WTC11 (cell line): ENCODE measurements around the gene C6orf132. TPM values are rescaled to one million over a fixed set of nuclear protein-coding genes. Genes with fewer than 3 reads are reported as not detected.

ENCODE experiments used
- ATAC-seq: fragments of 200-7000 bp; cut with Tn5 transposase; 2 replicates; pipeline ENCODE4 v1.10.0; 2021; ENCODE audit warnings: mild to moderate bottlenecking, moderate library complexity
- CTCF ChIA-PET: fragments of 300-600 bp; sonication (Branson Sonifier 250); formaldehyde crosslinking; loops from one replicate; lab custom pipeline; 2021; ENCODE audit warnings: antibody characterized with exemption; lab: Charles Lee
- POLR2A ChIA-PET: fragments of 350-600 bp; sonication (Branson Sonifier 250); formaldehyde crosslinking; loops from one replicate; lab custom pipeline; 2021; ENCODE audit warnings: antibody characterized with exemption; lab: Charles Lee
- DNase-seq: peaks from one replicate; pipeline ENCODE4 v3.0.0; 2021; ENCODE audit warnings: low spot score
- H3K27ac Mint-ChIP-seq: 2 replicates; pipeline ENCODE4 v1.8.0; 2021; ENCODE audit warnings: mixed read lengths
- H3K27me3 Mint-ChIP-seq: 2 replicates; pipeline ENCODE4 v1.8.0; 2021; ENCODE audit warnings: low read depth, mild to moderate bottlenecking, moderate library complexity, mixed read lengths
- H3K36me3 Mint-ChIP-seq: 2 replicates; pipeline ENCODE4 v1.8.0; 2021; ENCODE audit warnings: mixed read lengths
- H3K4me1 Mint-ChIP-seq: 2 replicates; pipeline ENCODE4 v1.8.0; 2022; ENCODE audit warnings: mixed read lengths
- H3K4me3 Mint-ChIP-seq: 2 replicates; pipeline ENCODE4 v1.8.0; 2021; ENCODE audit warnings: mild to moderate bottlenecking, moderate library complexity, mixed read lengths
- H3K9me3 Mint-ChIP-seq: 2 replicates; pipeline ENCODE4 v1.8.0; 2021; ENCODE audit warnings: mixed read lengths
- AR ChIP-seq: fragments of 250-450 bp; sonication (Bioruptor Pico); IDR thresholded peaks from 2 replicates; pipeline ENCODE4 v1.9.0; 2021; ENCODE audit warnings: mild to moderate bottlenecking
- ATF2 ChIP-seq: sonication (generic); formaldehyde crosslinking; IDR thresholded peaks from 2 replicates; pipeline ENCODE4 v1.8.1; 2022; ENCODE audit warnings: low read depth, missing genetic modification reagents, borderline replicate concordance
- CREB1 ChIP-seq: sonication (generic); formaldehyde crosslinking; IDR thresholded peaks from 2 replicates; pipeline ENCODE4 v1.8.0; 2023; ENCODE audit warnings: mild to moderate bottlenecking, missing genetic modification reagents
- FOXP1 ChIP-seq: sonication (generic); formaldehyde crosslinking; IDR thresholded peaks from 2 replicates; pipeline ENCODE4 v1.8.0; 2022; ENCODE audit warnings: missing genetic modification reagents, mild to moderate bottlenecking, moderate library complexity, borderline replicate concordance
- HMGA2 ChIP-seq: fragments of 250-450 bp; sonication (Bioruptor Pico); IDR thresholded peaks from 2 replicates; pipeline ENCODE4 v1.4.0; 2021; ENCODE audit warnings: mild to moderate bottlenecking, moderate library complexity
- NFATC4 ChIP-seq: fragments of 250-450 bp; sonication (Bioruptor Pico); IDR thresholded peaks from 2 replicates; pipeline ENCODE4 v1.9.0; 2021; ENCODE audit warnings: mild to moderate bottlenecking
- NFYB ChIP-seq: sonication (generic); formaldehyde crosslinking; conservative IDR thresholded peaks from 2 replicates; pipeline ENCODE4 v1.8.0; 2022; ENCODE audit warnings: low read depth, missing genetic modification reagents
- NR1H2 ChIP-seq: sonication (generic); formaldehyde crosslinking; IDR thresholded peaks from 2 replicates; pipeline ENCODE4 v1.9.0; 2021; ENCODE audit warnings: mild to moderate bottlenecking, moderate library complexity, missing genetic modification reagents
- PRRX2 ChIP-seq: fragments of 250-450 bp; sonication (Bioruptor Pico); IDR thresholded peaks from 2 replicates; pipeline ENCODE4 v1.8.0; 2021; ENCODE audit warnings: mild to moderate bottlenecking
- SOX15 ChIP-seq: fragments of 250-450 bp; sonication (Bioruptor Pico); IDR thresholded peaks from 2 replicates; pipeline ENCODE4 v1.9.0; 2021; ENCODE audit warnings: mild to moderate bottlenecking
- SP1 ChIP-seq: sonication (generic); formaldehyde crosslinking; conservative IDR thresholded peaks from 2 replicates; pipeline ENCODE4 v1.8.1; 2022; ENCODE audit warnings: missing genetic modification reagents
- USF2 ChIP-seq: sonication (generic); formaldehyde crosslinking; IDR thresholded peaks from 2 replicates; pipeline ENCODE4 v1.8.1; 2023; ENCODE audit warnings: mild to moderate bottlenecking, missing genetic modification reagents, moderate library complexity
- ZNF121 ChIP-seq: sonication (generic); formaldehyde crosslinking; IDR thresholded peaks from 2 replicates; pipeline ENCODE4 v1.8.0; 2023; ENCODE audit warnings: missing genetic modification reagents
- ZNF263 ChIP-seq: sonication (generic); formaldehyde crosslinking; IDR thresholded peaks from 2 replicates; pipeline ENCODE4 v1.8.1; 2022; ENCODE audit warnings: low read depth, mild to moderate bottlenecking, moderate library complexity, missing genetic modification reagents
- ZNF281 ChIP-seq: sonication (generic); formaldehyde crosslinking; IDR thresholded peaks from 2 replicates; pipeline ENCODE4 v1.8.0; 2023; ENCODE audit warnings: mild to moderate bottlenecking, missing genetic modification reagents
- ZNF317 ChIP-seq: sonication (generic); formaldehyde crosslinking; IDR thresholded peaks from 2 replicates; pipeline ENCODE4 v1.8.1; 2023; ENCODE audit warnings: low read depth, mild to moderate bottlenecking, moderate library complexity, missing genetic modification reagents, borderline replicate concordance
- ZNF425 ChIP-seq: fragments of 250-450 bp; sonication (Bioruptor Pico); conservative IDR thresholded peaks from 2 replicates; pipeline ENCODE4 v1.9.0; 2021; ENCODE audit warnings: mild to moderate bottlenecking
- ZSCAN18 ChIP-seq: fragments of 250-450 bp; sonication (Bioruptor Pico); IDR thresholded peaks from 2 replicates; pipeline ENCODE4 v2.1.2; 2022; ENCODE audit warnings: mild to moderate bottlenecking, moderate library complexity
- total RNA-seq: library from RNA; stranded (reverse); gene quantifications from 3 replicates; pipeline ENCODE4 v1.2.3, GENCODE V29; 2021

C6orf132 gene
- total RNA-seq, 1 experiment from 2014 or later = 52.6 TPM

GRCh38 chr6:42140032-42140431 lies 2.4 kb downstream of the C6orf132 start (continued):
- TF ChIP-seq NFYB (CRISPR knock-in tag) (no peak), NFATC4 (no peak)

- Mint-ChIP-seq H3K4me1 (peaks cover 74% of the 10 kb centered on the region), H3K4me3 (peak overlapping the region; percentile 80), H3K9me3 (no peaks in the 10 kb centered on the region), H3K27me3 (no peaks in the 10 kb centered on the region; the same call in 1 of the 2 replicates), H3K36me3 (peaks cover 10% of the 10 kb centered on the region), H3K27ac (peak overlapping the region; percentile 98)
- ChIA-PET CTCF (interaction anchor here (0.7 to 6.4 kb wide), 5 partner anchors 15 to 52 kb away, joined by 3 to 45 read pairs (median 5); no protein-coding TSS in a partner anchor), POLR2A (interaction anchor here (1.3 kb wide), 1 partner anchor 25 kb away, joined by 4 read pairs; no protein-coding TSS in a partner anchor)
- ATAC-seq = no peak
- no peak for TF ChIP-seq USF2 (CRISPR knock-in tag)
- no peak for TF ChIP-seq HMGA2
- no peak for TF ChIP-seq ZNF281 (CRISPR knock-in tag)
- no peak for TF ChIP-seq ZSCAN18 (CRISPR knock-in tag)
- no peak for TF ChIP-seq CREB1
- no peak for TF ChIP-seq FOXP1 (CRISPR knock-in tag)
- TF ChIP-seq ZNF317 (CRISPR knock-in tag) = no peak
- TF ChIP-seq ZNF425 (CRISPR knock-in tag) = no peak
- no peak for TF ChIP-seq ZNF263
- no peak for DNase-seq
Measured at GRCh38 chr6:42138630-42139619, 3.5 kb downstream of the C6orf132 start.

- ATAC-seq (no peak), DNase-seq (no peak)
- POLR2A ChIA-PET = interaction anchor here (0.9 kb wide), 1 partner anchor 33 kb away, joined by 5 read pairs; no protein-coding TSS in a partner anchor
- Mint-ChIP-seq H3K27me3 (no peaks in the 10 kb centered on the region; the same call in 1 of the 2 replicates), H3K9me3 (no peaks in the 10 kb centered on the region), H3K4me3 (peak overlapping the region; percentile 33; the same call in 1 of the 2 replicates), H3K4me1 (peaks cover 76% of the 10 kb centered on the region), H3K27ac (peak overlapping the region; percentile 98)
- TF ChIP-seq NR1H2 (CRISPR knock-in tag) (no peak), SOX15 (no peak), AR (CRISPR knock-in tag) (no peak), PRRX2 (CRISPR knock-in tag) (no peak), ATF2 (CRISPR knock-in tag) (no peak), ZNF121 (CRISPR knock-in tag) (peak; percentile 84; the same call in 1 of the 2 replicates), SP1 (no peak)
- TF ChIP-seq, all 79 proteins: peak for 1
- CTCF ChIA-PET = interaction anchor here (0.7 to 6.4 kb wide), 6 partner anchors 26 to 217 kb away, joined by 3 to 46 read pairs (median 10); partner anchors contain the start of genes BYSL and MED20
- H3K36me3 Mint-ChIP-seq = peaks cover 13% of the 10 kb centered on the region
Measured at GRCh38 chr6:42138190-42138589, 4.2 kb downstream of the C6orf132 start.
